ENCODE results near the gene C2CD4D. TPM values are rescaled to one million over a fixed set of nuclear protein-coding genes. Genes with fewer than 3 reads are reported as not detected.

The C2CD4D gene
- total RNA-seq, 1 experiment from 2014 or later = 0.58 TPM

DNA sequence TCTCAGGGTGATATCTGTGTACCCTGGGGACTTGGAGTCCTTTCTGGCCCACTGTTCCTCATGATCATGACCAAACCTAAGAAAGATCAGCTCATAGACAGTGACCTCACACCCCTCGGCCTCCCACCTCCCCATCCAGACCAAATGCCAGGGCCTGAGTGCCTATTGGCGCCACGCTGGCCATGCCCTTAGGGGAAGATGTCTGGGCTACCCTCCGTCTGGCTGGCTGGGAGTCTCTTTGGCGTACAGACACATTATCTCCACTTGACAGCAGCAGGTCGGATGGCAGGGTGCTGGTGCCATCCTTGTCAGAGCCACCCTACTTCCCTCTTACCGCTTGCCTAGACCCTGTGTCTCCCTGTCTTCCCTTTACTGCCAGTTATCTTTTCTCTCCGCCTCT is 16.4 kb downstream of the C2CD4D start:
- H3K27ac ChIP-seq (ENCODE audit: low read length) = no peak overlapping the region
- ATAC-seq (no peak), DNase-seq (no peak)
- no peaks in the 10 kb centered on the region for H3K9me2 ChIP-seq (replicated peaks; ENCODE audit: low read length)
- no TSS peak for BruUV-seq (replicated peaks)
- intact Hi-C loops (cut with micrococcal nuclease) = no loop called here
- H3K9me3 ChIP-seq (ENCODE audit: low read length) = no peaks in the 10 kb centered on the region
- TF ChIP-seq, protein P1, sequence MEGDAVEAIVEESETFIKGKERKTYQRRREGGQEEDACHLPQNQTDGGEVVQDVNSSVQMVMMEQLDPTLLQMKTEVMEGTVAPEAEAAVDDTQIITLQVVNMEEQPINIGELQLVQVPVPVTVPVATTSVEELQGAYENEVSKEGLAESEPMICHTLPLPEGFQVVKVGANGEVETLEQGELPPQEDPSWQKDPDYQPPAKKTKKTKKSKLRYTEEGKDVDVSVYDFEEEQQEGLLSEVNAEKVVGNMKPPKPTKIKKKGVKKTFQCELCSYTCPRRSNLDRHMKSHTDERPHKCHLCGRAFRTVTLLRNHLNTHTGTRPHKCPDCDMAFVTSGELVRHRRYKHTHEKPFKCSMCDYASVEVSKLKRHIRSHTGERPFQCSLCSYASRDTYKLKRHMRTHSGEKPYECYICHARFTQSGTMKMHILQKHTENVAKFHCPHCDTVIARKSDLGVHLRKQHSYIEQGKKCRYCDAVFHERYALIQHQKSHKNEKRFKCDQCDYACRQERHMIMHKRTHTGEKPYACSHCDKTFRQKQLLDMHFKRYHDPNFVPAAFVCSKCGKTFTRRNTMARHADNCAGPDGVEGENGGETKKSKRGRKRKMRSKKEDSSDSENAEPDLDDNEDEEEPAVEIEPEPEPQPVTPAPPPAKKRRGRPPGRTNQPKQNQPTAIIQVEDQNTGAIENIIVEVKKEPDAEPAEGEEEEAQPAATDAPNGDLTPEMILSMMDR (conservative IDR thresholded peaks at IDR 0.05; ENCODE audit: low read depth, low read length) = no peak
- TF ChIP-seq EZH2phosphoT487 (IDR thresholded peaks at IDR 0.05; ENCODE audit: borderline replicate concordance, low read length) (no peak), EZH2 (IDR thresholded peaks at IDR 0.05; ENCODE audit: low read length, unreplicated experiment) (no peak)
- no peak overlapping the region for H3K4me2 ChIP-seq (ENCODE audit: low read length)
- no peaks in the 10 kb centered on the region for H3K79me2 ChIP-seq (ENCODE audit: low read length)
- ChIA-PET CTCF (interaction anchor here (0.8 kb wide), 1 partner anchor 13 kb away, joined by 3 read pairs; no protein-coding TSS in a partner anchor), POLR2A (ENCODE audit: unreplicated experiment) (no interaction called here)
- H3K9ac ChIP-seq (ENCODE audit: low read length) = no peak overlapping the region
- H3F3A ChIP-seq (ENCODE audit: low read length, unreplicated experiment) = no peaks in the 10 kb centered on the region
- peaks cover 7% of the 10 kb centered on the region; the same call in 1 of the 2 replicates for H3K4me1 ChIP-seq (ENCODE audit: insufficient read depth, low read length)
- H2AFZ ChIP-seq (ENCODE audit: low read length) = no peak overlapping the region
- H4K20me1 ChIP-seq (ENCODE audit: low read length) = no peaks in the 10 kb centered on the region
- no peaks in the 10 kb centered on the region for H3K27me3 ChIP-seq (ENCODE audit: low read length)
- H3K36me3 ChIP-seq (ENCODE audit: low read depth, low read length) = no peaks in the 10 kb centered on the region
- no peak overlapping the region for H3K4me3 ChIP-seq (ENCODE audit: low read length)

DNA sequence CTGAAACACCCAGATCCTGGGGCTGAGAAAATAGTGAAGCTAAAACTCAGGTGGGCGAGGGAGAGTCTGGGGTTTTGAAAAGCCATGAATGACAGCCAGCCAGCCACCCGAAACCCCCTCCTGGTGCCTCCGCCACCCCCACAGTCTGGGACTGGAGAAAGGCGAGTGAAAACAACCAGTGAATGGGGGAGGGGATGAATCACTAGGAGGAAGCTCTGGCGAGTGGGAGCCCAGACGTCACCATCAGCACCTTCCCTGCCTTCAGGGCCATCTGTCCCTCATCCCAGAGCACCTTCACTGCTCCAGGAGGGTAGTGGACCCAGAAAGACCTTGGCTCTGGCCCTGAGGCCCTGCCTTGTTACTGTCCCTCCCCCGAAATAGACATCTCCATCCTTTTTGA is 17.2 kb downstream of the C2CD4D start:
- H3K9me3 ChIP-seq (ENCODE audit: low read length) = no peaks in the 10 kb centered on the region
- no peaks in the 10 kb centered on the region for H3F3A ChIP-seq (ENCODE audit: low read length, unreplicated experiment)
- no peaks in the 10 kb centered on the region for H3K79me2 ChIP-seq (ENCODE audit: low read length)
- ChIA-PET POLR2A (ENCODE audit: unreplicated experiment) (no interaction called here), CTCF (interaction anchor here (0.8 kb wide), 1 partner anchor 14 kb away, joined by 3 read pairs; no protein-coding TSS in a partner anchor)
- DNase-seq (no peak), ATAC-seq (no peak)
- H3K4me3 ChIP-seq (ENCODE audit: low read length) = no peak overlapping the region
- H3K9ac ChIP-seq (ENCODE audit: low read length) = no peak overlapping the region
- intact Hi-C loops (cut with micrococcal nuclease) = no loop called here
- no peaks in the 10 kb centered on the region for H4K20me1 ChIP-seq (ENCODE audit: low read length)
- peaks cover 7% of the 10 kb centered on the region; the same call in 1 of the 2 replicates for H3K4me1 ChIP-seq (ENCODE audit: insufficient read depth, low read length)
- H3K36me3 ChIP-seq (ENCODE audit: low read depth, low read length) = no peaks in the 10 kb centered on the region
- H3K27me3 ChIP-seq (ENCODE audit: low read length) = no peaks in the 10 kb centered on the region
- H2AFZ ChIP-seq (ENCODE audit: low read length) = no peak overlapping the region
- H3K27ac ChIP-seq (ENCODE audit: low read length) = no peak overlapping the region
- H3K4me2 ChIP-seq (ENCODE audit: low read length) = no peak overlapping the region
- no peaks in the 10 kb centered on the region for H3K9me2 ChIP-seq (replicated peaks; ENCODE audit: low read length)
- BruUV-seq (replicated peaks) = no TSS peak
- no peak for TF ChIP-seq EZH2 (IDR thresholded peaks at IDR 0.05; ENCODE audit: low read length, unreplicated experiment)
- TF ChIP-seq, protein P1 (conservative IDR thresholded peaks at IDR 0.05; ENCODE audit: low read depth, low read length) = no peak
- TF ChIP-seq EZH2phosphoT487 (IDR thresholded peaks at IDR 0.05; ENCODE audit: borderline replicate concordance, low read length) = no peak

DNA sequence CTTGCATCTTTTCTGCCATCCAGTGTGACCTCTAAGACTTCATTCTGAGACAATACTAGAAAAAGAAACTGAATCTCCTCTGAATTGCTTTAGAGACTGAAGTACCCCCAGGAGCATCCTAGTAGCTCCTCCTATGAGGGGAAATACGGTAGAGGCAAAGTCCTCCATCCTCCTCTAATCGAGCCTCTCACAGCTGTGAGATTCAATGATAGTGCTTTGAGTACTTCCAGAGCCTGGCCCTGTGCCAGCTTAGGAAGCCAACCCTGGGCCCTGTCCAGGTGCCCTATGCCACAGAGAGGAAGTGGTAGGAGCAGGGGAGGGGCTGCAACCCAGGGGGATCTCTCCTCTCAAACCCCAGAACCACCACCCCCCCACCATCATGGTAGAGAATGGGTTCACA is 18.7 kb downstream of the C2CD4D start:
- no peak for ATAC-seq
- intact Hi-C loops (cut with micrococcal nuclease) = no loop called here
- Histone ChIP-seq H3K4me3 (ENCODE audit: low read length) (no peak overlapping the region), H3K9me2 (replicated peaks; ENCODE audit: low read length) (no peaks in the 10 kb centered on the region), H3K27me3 (ENCODE audit: low read length) (no peaks in the 10 kb centered on the region), H2AFZ (ENCODE audit: low read length) (no peak overlapping the region), H3K9me3 (ENCODE audit: low read length) (no peaks in the 10 kb centered on the region), H3K9ac (ENCODE audit: low read length) (no peak overlapping the region), H3K4me2 (ENCODE audit: low read length) (no peak overlapping the region), H4K20me1 (ENCODE audit: low read length) (no peaks in the 10 kb centered on the region), H3F3A (ENCODE audit: low read length, unreplicated experiment) (no peaks in the 10 kb centered on the region), H3K36me3 (ENCODE audit: low read depth, low read length) (no peaks in the 10 kb centered on the region), H3K27ac (ENCODE audit: low read length) (no peak overlapping the region), H3K79me2 (ENCODE audit: low read length) (no peaks in the 10 kb centered on the region), H3K4me1 (ENCODE audit: insufficient read depth, low read length) (peaks cover 7% of the 10 kb centered on the region; the same call in 1 of the 2 replicates)
- POLR2A ChIA-PET (ENCODE audit: unreplicated experiment) = interaction anchor here (0.6 kb wide), 1 partner anchor 274 kb away, joined by 4 read pairs; no protein-coding TSS in a partner anchor
- no TSS peak for BruUV-seq (replicated peaks)
- DNase-seq = no peak
- TF ChIP-seq EZH2phosphoT487 (IDR thresholded peaks at IDR 0.05; ENCODE audit: borderline replicate concordance, low read length) = no peak
- TF ChIP-seq, protein P1 (conservative IDR thresholded peaks at IDR 0.05; ENCODE audit: low read depth, low read length) = no peak
- TF ChIP-seq EZH2 (IDR thresholded peaks at IDR 0.05; ENCODE audit: low read length, unreplicated experiment) = no peak
- CTCF ChIA-PET = no interaction called here
